ENCODE measurements around the gene HTR4.

HTR4 gene

DNA sequence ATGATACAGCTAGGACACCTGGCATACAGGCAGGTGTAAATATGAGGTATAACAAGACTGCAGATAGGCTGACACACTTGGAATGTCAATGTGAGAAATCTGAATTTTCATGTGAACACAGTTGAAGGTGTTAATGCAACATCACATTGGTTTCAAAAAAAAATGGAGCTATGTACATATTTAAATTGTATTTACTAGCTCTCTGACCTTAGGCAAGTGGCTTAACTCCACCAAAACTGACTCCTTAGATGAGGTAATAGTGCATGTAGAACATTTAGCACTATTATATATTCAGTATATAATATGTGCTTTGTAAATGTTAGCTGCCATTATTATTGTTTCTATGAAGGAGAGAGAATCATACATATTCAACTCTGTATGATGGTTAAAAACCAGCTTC lies 48.0 kb downstream of the HTR4 start:
- no peak for DNase-seq

DNA sequence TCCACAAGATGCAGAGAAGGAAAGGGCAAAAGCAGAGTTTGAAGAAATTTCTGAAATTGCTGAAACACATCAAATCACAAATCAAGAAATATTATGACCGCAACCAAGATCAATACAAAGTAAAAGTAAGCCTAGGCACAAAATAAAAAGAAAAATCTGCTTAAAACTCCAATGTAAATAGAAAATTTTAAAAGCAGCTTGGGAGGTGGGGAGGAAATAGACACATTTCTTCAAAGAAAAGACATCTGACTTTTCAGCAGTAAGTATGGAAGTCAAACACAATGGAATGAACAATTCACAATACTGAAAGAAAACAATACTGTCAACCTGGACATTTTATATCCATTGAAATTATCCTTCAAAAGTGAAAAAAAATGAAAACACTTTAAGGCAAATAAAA lies 55.1 kb downstream of the HTR4 start:
- DNase-seq = no peak

DNA sequence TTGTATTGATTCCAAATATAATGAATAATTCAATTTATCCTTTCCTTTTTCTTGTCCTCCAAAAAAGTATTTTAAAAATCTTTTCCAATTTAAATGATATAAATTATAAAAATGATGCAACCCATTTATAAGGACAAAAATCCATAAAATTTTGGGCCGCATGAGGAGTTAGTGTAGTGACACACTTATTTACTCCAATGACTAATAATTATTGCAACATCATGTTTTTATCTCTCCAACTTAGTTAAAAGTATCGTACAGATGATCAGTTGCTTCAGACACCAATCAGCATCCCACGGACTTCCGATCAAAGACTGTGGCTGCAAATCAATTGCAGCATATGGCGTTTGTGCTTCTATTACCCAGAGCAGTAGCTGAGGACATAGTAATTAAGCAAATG lies 58.6 kb downstream of the HTR4 start:
- no peak for DNase-seq

DNA sequence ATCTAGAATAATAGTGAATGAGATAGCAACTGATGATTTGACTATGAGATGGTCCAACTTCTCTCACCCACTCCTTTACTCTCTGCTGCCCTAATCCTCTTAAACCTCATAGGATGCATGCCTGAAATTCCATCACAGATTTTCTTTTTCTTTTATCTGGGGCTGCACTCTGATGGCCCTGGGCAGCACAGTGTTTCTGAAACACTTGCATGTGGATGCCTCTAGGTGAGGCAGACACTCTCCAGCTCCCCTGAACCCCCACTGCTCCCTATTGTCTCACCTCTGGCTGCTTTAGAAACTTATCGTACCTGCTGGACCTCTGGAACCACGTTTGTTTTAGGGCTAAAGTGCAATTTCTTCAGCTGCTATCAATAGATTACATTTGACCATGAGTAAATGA lies 67.5 kb downstream of the HTR4 start:
- DNase-seq = no peak

DNA sequence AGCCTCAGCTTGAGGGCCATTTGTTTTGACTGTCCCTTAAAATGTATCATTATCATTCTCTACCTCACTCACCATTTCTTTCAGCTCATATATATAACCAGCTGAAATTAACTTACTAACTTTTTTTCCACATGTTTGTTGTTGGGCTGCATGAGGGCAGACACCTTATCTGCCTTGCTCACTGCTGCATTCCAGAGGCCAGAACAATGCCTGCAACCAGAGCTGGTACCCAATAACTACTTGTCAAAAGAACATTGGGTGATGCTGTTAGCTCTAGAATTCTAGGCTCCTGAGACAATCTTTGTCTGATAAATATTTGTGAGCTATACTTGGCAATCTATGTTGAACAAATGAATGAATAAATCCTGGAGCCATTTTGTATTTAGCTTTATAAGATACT lies 68.3 kb downstream of the HTR4 start:
- DNase-seq = no peak

DNA sequence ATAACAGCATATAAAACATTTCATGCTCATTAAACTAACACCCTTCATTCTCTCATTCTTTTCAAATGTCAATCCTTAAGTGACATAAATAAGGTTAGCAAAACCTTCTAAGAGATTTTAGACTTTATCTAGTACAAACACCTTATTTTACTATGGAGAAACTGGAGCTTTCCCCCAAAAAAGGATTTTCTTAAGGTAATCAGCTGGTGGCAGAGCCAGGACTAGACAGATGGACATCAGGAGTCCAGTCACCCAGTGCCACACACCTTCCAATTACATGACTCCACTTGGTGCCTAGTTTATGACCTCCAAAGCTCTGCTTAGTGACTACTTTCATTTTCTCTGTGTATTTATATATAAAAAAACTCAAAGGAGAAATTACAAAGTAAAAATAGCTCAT lies 70.2 kb downstream of the HTR4 start:
- no peak for DNase-seq

DNA sequence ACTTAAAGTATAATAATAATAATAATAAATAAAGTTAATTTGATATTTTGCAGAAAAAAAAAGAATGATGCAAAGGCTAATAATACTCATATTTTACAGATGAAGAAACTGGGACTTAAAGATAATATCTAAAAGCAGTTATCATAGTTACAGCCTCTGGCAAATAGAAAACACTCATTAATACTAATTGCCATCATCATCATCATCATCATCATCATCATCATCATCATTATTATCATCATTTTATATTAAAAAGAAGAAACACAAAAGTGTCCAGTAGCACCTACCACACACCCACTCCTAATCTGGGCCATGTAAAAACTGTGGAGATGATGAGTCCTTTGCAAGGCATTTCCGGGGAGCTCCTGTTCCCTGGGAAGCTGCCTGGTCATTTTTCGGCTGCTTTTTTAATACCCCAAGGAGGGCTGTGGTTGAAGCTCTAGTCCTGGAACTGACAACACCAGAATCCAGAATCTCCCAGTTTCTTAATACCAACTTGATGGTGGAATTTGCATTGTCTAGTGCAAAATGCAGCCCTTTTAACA lies 70.8 kb downstream of the HTR4 start:
- no peak for DNase-seq

DNA sequence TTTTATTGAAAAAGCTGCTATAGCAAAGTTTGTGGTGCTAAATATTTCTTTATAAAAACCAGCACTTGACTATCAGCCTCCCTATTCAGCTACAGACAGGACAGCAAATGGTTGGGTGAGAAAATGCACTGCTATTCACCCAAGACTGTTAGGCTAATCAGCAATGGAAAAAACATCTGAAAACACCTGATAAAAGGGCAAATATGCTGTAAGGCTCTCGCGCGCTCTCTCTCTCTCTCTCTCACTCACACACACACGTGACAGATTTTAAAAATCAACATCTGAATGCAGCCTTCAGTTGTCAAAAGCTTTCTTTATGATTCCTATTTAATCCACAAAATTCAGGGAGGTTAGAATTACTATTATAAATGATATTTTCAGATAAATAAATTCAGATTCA lies 80.2 kb downstream of the HTR4 start:
- no peak for DNase-seq

DNA sequence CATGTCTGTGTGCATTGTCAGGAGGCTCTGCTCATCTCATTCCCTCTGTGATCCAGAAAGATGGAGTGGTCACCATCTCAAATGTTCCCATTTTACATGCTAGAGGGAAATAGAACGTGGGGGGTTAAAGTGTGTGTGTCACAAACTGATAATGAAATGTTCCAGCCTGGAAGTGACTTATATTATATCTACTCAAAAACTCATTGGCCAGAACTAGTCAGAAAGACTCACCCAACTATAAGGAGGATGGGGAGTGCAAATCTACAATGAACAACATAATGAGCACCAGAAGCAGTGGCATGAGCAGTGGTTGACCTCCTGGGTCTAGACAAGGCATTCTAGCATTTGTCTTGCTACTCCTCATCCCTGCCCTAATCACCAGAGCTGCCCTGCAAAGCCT lies 81.0 kb downstream of the HTR4 start:
- no peak for DNase-seq

DNA sequence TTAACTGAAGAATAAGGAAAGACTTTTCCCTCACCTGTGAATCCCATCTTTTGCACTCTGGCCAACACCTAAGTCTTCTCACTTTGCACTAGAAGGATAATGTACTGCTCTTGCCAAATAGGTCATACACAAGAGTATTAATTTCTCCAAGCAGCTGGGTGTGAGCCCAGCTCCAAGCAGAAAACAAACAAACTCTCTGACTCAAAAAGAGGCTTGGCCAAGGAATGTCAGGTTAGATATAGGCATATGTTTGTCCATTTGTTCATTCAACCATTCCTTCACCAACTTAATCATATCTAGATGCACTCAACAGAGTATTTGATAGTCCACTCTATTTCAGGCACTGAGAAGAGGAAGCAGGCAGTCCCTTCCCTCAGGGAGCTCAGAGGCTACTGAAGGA lies 84.4 kb downstream of the HTR4 start:
- DNase-seq = no peak

DNA sequence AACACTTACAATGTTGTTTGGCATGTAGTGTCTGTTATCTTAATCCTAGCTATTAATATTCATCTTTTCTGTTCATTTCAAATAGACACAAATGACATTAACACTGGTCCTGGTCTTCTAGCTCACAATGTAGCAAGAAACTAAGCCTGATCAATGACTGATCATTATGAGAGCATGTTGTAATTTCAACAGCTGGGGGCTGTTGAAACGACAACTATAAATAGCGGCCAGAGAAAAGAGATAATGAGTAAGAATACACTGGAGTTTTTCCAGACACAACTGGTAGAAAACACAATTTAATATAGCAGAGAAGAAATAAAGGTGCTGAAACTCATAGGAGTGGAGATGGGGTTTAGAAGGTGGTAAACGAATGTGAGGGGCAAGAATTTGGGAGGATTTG lies 89.2 kb downstream of the HTR4 start:
- no peak for DNase-seq

DNA sequence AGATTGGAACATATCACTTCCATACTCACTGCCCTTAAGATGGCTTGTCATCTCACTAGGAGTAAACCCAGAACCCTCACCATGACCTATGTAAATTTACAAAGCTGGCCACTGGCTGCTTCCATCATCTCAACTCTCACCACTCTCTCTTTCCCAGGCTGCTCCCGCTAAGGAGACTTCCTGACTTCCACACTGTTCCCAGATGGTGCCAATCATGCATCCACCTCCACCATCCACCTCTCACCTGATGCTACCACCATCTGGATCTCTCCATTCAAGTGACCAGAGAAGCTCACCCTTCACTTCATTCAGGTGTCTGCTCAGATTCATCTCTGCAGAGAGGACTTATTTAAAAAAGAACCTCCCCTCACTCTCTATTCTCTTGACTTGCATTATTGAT lies 91.3 kb downstream of the HTR4 start:
- DNase-seq = no peak

DNA sequence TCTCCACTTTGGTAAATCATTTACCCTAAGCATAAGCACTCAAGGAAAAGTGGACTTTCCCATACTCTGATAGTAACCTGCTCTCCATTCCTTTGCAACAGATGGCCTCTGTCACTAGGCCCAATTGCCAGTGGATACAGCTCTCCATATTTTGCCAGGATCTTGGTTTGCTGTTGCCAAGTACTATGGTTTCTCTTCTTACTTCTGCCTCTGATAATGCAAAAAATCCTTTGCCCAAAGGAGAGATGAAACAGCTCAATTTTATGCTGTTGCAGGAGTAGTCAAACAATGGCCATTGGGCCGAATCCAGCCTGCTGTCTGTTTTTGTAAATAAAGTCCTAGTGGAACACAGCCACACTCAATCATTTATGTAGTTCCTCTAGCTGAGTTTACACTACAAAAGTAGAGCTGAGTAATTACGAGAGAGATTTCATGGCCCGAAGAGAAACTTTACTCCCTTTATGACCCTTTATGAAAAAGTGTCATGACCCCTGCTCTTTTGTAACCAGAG lies 92.5 kb downstream of the HTR4 start:
- no peak for DNase-seq

DNA sequence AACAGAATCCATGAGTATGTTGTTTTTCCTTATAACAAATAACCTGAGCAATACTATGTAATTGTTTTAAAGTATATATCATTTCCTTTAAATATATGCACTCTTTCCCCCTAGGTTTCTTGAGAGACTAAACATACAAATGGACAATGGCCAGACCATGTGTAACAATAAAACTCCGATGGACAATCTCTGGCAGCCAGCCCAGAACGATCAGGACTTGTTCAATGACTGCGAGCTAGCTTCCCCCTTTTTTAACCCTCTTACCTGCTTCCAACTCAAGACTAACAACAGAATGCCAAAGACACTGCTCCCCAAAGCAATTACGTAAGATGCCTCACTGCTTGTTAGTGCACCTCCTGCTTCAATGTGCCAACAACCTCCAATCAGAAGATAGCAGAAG lies 94.9 kb downstream of the HTR4 start:
- no peak for DNase-seq

DNA sequence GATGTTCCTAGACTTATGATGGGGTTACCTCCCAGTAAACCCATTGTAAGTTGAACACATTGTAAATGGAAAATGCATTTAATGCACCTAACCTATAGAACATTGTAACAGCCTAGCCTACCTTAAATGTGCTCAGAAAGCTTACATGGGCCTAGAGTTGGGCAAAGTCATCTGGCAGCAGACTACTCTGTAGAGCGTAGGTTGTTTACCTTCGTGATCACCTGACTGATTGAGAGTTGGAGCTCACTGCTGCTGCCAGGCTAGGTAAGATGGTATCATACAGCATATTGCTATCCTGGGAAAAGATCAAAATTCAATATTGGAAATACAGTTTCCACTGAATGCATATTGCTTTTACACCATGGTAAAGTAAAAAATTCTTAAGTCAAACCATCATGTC lies 95.4 kb downstream of the HTR4 start:
- no peak for DNase-seq

DNA sequence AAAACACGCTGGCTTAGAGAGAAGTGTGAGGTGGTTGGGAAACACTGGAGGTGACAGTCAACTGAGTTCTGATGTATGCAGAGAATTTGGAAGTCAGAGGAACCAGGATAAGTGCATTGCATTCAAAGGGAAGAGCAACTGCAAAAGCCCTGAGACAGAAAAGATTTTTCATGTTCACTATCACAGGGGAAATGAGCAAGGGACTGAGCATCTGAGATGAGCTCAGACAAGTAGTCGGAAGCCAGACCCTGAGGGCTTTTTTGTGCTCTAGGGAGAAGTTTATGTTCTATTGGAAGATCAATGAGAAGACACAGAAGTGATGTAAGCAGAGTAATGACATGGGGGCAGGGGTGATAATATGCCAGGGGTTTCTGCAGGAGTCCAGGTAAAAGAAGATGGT lies 97.5 kb downstream of the HTR4 start:
- no peak for DNase-seq

DNA sequence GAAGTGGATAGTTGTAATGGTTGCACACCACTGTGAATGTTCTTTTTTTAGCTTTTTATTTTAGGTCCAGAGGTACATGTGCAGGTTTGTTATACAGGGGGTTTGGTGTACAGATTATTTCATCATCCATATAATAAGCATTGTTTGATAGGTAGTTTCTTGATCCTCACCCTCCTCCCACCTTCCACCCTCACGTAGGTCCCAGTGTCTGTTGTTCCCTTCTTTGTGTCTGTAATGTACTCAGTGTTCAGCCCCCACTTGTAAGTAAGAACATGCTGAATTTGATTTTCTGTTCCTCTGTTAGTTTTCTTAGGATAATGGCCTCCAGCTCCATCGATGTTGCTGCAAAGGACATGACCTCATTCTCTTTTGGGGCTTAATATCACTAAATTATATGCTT lies 99.7 kb downstream of the HTR4 start:
- no peak for DNase-seq

DNA sequence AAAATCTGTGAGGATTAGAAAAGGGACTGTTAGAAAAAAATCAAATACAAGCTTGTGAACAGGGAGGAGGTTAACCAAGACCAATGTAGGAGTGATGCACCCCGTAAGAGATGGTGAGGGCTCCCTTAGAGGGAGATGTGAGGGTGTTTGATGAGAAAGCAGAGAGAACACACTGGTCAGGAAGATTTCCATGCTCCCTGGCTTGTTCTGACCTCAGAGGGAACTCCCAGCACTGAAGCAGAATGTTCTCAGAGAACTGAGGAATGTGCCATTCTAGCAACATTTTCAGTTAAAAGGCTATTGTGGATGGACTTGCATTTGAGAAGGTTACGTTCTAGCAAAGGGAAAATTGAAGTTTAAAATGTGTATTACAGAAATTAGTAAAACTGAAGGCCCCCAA lies 110.6 kb downstream of the HTR4 start:
- no peak for DNase-seq

DNA sequence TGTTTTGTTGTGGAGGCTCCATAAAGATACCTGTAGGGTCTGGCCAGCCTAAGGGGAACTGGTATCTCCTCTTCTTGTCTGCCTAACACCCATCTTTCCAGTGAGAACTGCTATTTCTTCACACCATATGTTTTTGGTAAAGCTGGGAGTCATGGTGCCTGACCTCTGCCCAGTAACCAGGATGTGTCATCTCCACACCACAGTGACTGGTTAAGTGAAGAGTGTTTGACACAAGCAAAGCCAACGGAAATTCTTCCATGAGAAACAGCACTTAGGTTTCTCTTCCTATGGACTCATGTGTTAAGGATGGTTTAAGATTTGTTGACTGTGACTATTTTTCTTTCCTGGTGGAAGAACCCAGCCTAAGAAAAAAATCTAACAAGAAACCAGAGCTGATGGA lies 111.5 kb downstream of the HTR4 start:
- no peak for DNase-seq

DNA sequence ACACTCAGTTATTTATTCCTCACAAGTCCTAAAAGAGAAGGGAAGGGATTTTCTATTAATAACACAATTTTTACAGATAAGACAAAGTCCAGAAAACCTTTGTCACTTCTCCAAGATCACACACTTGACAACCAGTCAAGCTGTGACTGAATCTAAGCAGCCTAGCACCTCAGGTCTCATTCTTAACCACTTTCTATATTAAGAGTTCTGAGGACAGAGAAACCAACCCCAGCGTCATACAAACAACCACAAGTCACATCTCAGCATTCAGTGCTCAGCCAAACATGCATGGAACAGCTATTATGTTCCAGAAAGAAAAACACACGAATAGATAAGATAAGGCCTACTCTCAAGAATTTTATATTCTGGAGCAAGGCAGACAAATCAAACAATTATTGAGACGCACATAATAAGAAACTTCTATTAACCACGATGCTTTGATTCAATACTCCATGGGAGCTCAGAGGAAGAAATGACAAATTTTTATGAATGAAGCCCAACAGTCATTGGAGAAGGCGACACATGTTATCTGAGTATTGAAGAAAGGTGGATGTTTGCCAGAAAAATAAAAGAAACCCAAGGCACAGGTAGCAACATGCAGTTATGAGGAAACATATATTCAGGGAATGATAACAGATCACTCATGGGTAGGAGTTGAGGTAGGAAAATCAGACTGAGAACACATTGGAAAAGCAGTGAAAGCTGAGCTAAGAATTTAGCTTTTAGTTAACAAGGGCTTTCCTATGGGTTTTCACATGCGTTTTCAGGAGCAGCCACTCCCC lies 113.1 kb downstream of the HTR4 start:
- no peak for DNase-seq

DNA sequence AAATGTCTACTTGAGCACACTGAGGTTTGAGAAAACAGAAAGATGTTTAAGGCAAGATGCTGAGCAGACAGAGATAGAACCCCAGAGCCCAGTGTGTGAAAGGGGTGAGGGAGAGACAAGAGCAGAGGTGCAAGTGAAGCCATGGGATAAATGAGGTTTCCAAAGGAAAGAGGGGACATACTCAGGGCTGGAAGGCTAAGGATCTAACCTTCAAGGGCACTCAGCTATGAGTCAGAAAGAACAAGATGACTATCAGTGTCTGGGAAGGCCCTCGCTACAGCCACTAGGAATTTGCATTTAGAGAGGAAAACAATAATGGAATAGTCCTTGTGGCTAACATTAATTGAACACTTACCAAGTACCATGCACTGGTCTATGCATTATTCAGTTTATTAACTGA lies 113.7 kb downstream of the HTR4 start:
- DNase-seq = no peak

DNA sequence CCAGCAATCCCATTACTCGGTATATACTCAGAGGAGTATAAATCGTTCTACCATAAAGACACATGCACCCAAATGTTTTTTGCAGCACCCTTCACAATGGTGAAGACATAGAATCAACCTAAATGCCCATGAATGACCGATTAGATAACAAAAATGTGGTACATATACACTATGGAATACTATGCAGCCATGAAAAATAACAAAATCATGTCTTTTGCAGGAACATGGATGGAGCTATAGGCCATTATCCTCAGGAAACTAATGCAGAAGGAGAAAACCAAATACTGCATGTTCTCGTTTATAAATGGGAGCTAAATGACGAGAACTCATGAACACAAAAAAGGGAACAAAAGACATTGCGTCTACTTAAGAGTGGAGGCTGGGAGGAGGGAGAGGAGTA lies 114.5 kb downstream of the HTR4 start:
- DNase-seq = no peak

DNA sequence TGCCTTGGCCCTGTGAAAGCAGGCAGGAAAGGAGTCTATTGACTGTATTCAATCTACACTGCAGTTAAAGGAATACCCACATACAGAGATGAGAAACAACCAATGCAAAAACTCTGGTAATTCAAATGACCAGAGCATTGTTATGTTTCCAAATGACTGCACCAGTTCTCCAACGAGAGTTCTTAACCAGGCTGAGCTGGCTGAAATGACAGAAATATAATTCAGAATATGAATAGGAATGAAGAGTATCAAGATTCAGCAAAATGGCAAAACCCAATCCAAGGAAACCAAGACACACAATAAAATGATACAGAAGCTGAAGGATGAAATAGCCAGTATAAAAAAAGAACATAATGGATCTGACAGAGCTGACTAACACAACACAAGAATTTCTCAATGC lies 119.1 kb downstream of the HTR4 start:
- DNase-seq = no peak

DNA sequence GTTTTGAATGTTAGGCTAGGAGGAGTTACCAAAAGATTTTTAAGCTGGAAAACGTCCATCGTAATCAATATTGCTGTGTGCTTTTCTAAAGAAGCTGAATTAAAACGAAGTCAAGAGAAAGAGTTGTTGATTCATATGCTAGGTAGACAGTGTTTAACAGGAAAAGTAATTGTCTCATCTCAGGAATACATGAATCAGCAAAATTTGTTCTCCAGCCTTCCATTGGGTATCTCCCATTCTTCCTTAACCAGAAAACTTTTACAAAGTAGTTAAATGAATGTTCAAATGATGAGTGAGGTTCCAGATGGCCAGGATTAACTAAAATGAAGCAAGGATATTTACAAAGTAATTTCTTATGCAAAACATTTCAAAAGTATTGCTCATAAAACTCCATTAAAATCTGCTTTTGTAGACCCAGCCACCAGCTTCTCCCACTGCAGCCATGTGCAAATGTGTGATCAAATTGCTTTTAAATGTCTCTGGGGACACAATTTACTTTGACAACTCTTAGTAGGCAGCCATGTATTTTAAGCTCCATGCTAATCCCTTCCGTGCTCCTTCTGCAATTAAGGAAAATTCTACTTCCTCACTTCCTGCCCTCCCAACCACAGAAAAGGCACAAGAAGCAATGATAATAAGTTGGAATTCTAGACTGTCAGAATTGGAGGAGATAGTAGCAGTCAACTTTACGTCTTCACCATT lies 121.2 kb downstream of the HTR4 start:
- no peak for DNase-seq
